ENCODE measurements around the gene GMPPA.

GMPPA gene

DNA sequence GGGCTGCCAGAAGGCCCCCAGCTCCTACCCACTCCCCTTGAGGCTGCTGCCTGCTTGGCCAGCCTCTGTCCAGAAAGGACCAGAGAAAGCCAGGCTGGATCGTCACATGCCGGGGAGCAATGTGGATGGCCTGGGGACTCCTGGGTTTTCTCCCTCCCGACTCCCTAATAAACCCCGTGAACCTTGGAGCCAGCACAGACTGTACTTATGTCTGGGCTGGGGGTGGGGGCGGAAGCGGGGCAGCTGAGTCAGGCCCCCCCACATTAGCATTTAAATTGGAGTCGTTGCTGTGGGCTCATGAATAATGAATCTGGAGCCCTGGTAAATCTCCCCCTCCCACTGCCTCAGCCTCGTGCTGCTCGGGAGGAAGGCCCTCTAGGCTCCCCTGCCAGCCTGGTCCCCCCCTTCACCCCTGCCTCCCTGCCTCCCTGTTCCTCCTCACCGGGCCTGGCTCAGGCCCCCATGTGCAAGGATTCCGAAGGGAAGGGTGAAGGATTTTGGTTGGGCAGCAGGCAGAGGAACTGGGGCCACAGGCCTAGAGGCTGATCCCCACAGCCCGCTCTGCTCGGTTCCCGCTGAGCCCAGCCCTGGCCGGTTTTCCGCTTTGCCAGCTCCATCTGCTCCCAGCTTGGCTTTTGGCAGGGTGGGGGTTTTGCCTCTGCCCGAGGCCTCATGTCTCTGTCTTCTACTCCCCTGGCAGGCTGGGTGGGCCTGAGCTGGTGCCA, 8.3 kb downstream of the GMPPA start:
- DNase-seq, result no peak

DNA sequence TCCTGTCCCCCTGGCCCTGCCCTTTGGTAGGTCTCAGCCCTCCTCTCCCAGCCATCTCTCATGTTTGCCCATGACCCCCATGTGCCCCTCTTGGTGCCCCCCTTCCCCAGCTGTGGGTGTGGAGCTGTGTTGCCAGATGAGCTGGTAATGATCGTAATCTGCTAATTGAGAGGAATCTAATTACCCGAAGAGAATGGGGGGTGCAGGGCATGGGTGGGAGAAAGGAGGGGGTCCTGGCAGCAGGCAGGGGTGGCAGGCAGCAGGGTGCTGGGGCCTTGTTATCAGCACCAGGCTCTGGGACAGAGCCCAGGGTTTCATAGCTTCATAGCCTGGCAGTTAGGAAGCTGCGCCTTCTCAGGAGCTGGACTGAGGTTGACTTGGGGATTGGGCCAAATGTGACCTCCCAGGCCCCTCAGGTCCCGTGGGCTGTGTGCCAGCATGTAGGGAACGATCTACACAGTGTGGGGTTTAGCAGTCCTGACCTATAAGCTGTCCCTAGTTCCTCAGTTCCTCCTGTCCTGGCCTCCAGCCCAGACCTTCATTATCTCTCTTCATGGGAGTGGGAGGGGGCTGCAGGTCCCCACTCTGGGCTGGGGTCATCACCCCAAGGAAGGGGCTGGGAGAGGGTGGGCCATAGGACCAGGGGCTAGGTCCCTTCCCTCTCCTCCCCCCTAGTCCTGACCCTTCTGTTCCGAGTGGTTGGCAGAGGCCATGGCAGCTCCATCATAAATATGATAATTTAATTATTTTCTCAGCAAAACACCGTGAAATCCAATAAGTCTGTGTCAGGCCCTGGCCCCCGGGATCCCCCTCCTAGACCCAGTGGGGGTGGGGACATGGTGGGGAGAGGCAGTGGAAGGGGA, 9.1 kb downstream of the GMPPA start:
- DNase-seq, result no peak

DNA sequence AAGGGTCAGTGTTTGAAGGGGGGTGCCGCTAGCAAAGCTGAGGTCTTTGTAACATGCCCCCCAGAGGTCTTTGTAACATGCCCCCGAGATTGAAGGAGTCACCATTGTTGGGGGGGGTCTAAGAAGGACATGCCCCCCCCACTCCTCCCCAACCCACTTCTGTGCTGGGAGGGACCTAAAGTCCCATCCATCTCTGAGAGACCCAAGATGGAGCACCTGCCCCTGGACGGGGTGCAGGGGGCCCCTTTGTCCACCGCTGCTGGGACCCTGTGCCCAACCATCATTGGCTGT, 9.7 kb downstream of the GMPPA start:
- no peak for DNase-seq

DNA sequence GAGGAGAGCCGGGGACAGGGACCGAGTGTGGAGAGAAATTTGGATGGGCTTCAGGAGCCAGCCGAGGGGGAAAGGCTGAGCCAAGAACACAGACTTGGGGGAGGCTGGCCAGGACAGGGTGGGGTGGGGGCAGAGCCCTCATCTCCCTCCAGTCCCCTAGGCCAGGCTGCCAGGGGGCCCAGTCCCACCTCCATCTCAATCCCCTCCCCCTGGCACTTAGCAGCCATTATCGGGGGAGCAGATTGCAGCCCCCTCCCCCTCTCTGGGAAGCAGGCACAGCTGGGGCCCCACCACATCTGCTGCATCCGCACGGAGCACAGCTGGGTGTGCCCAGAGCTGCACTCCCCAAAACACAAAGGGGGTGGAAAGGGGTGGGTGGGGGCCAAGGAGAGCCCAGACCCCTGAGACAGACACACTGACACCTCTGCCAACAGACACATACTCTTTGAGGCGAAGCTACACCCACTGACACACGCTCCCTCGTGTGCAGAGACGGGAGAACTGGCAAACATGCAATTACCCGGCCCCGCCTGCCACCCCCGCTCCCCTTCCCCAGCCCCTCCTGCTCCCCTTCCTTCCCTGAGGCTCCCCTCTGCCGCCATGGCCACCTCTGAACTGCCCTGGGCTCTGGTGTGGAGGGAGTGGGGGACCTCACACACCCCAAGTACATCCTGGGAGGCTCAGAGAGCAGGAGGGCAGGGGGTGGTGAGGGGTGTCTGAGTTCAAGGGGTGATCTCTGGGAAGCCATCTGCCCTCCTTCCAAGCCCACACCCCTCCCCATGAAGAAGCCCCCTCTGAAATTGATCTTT, 10.5 kb downstream of the GMPPA start:
- DNase-seq, result no peak

DNA sequence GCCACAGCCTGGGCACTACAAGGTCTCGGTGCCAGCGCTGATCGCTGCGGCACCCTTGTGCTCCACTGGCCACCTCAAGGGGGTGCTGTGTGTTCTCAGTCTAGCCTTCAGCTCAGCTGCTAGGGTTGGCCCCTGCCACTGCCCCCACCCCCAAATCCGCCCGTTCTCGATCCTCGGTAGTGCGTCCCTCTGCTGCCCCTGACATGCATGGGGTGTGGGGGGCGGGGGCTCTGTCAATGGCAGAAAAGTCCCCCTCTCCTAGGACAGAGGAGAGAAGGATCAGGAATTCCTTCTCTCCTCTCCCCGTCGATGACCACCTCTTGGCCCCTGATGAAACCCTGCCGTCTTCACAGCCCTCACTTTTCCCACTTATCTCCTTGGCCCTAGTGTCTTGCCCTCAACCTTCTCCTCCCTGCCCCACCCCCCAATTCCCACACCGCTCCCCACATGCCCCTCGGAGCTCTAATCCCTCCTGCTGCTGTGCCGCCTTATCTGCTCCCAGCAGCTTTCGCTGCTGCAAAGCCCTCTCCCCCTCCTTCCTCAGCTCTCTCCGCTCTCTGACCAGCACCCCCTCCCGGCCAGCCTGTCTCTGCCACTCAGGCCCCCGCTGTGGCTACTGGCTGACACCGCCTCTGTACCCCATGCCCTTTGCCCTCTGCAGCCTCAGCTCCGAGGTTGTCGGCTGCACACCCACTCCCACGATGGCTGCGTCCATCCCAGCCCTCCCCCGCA, 11.3 kb downstream of the GMPPA start:
- DNase-seq, result peak; percentile 84

DNA sequence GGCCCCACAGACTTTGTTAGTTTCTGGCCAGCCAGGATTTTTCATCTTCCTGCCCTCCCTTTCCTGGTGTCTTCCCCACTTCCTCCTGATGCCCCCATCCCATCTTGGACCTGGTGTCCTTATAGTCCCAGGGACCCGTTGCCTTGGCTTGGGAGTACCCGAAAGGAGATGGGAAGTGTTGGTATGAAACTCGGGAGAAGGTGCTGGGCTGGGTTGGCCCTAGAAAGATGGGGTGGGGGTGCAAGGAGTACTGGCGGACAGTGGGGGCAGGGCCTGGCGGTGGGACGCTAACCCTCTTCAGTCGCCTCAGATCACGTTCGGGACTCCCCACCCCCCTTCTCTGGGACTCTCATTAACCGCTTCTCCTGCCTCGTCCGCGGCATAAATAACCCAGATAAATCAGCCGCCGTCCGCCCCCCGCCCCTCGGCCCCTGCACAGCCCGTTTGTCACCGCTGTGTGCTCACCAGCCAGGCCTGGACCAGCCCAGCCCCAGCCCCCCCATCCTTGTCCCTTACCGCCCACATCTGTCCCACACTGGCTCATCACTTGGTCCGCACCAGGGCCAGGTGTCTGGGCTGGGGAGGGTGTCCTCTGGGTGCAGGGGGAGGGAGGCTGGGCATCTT, 11.9 kb downstream of the GMPPA start:
- DNase-seq, result no peak

DNA sequence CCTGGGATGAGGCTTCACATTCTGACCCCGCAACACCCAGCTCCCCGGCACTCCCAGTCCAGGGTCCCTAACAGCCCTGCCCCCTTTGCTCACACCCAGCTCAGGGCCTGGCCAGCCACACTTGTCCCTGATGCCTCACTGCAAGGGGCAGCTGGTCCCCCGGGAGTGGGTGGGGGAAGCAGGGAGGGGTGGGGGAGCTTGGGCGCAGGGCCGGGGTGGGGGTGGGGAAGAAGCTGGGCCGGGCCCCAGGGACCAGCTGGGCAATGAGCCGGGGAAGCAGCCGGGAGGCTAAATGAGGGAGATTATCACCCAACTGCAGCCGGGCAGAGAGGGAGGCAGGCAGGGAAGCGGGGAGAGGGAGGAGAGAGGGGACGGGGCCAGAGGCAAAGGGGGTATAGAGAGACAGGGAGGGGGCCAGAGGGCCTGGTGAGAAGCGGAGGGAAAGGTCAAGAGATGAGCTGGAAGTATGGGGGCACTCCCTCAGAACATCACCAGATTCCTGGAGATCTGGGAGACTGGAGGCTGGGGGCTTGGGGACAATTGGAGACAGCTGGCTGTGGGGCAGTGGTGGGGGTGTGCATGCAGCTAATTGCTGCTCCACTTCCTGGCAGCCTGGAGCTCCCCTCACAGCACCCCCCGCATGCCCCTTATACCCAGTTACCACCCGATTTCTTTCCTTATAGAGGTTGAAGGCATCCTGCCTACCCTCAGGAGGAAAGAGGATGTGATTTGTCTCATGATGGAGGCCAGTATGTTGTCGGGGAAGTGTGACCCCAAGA, 13.0 kb downstream of the GMPPA start:
- DNase-seq, result no peak

DNA sequence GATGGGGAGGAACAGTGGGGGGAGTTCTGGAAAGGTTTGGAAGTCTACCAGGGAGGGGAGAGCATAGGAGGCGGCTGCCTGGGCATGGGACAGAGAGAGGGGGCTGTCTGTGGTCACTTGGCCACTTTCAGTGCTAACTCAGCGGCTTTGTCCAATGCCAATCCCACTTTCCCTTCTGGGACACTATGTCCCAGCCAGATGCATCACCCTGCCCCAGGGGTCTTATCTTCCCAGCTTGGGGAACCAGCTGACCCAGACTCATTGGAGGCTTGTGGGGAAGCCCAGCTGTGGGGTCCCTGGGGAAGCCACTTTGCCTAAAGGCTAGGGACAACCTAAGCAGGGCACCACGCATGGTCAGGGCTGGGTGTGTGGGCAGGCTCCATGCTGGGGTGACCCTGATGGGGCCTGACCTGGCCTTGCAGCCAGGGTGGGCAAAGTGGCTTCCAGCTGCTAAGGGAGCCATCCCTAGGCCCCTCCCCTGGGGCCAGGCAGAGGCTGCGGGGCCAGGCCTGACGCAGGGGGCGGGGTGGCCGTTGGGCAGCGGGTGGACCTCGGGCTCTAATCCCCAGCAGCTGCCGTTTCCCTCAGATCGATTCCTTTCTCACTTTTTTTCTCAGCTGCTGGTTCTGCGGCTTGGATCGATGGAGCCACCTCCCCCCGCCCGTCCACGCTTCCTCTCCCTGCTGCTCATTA, 14.0 kb downstream of the GMPPA start:
- DNase-seq, result no peak

DNA sequence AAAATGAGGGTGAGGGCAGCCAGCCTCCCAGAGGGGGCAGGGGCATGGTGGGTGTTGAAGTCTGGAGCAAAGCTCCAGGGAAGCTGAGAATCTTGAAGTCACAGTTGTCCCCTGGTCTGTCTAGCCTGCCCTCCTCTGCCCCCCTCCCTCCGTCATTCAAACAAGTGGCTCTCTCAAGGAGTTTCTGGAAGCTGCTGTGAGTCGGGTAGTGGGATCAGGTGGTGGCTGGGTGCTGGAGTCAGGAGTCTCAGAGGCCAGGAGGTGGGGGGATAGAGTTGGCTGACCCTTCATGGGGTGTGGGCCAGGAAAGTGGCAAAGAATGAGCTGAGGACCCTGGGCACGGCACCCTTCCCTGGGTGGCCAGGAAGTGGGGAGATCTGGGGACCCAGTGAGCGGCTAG, 15.1 kb downstream of the GMPPA start:
- no peak for DNase-seq

DNA sequence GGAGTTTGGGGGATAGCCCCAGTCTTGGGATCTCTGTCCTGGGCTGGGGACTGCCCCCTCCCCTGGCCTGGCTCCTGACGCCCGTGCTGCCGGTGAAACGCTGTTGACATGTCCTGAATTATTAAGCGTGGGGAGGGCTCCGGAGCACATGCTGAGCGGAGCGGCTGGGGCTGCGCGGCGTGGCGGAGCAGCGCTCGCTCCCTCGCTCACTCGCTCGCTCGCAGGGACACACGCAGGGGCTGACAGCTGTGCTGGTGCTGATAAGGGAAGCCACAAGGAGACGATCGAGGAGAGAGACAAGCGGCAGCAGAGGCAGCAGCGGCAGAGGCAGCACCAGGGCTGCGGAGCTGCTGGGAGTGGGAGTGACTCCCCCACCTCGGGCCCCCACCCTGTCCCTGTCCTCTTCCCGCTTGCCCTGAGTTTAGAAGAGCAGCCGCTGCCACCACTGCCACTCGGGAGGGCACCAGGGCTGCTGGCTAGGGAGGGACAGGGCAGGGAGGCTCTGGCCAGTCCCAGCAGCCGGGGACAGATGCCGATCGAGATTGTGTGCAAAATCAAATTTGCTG, 15.6 kb downstream of the GMPPA start, which contains the start of gene ASIC4:
Gene ASIC4 (plus strand): TSS at position 287 of the 566 bp plus-strand sequence. CDS start 243 bp downstream, at position 530.
- DNase-seq, result no peak

DNA sequence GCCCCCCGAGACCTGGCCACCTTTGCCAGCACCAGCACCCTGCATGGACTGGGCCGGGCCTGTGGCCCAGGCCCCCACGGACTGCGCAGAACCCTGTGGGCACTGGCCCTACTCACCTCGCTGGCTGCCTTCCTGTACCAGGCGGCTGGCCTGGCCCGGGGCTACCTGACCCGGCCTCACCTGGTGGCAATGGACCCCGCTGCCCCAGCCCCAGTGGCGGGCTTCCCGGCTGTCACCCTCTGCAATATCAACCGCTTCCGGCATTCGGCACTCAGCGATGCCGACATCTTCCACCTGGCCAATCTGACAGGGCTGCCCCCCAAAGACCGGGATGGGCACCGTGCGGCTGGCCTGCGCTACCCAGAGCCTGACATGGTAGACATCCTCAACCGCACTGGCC, 16.1 kb downstream of the GMPPA start:
- DNase-seq, result no peak

DNA sequence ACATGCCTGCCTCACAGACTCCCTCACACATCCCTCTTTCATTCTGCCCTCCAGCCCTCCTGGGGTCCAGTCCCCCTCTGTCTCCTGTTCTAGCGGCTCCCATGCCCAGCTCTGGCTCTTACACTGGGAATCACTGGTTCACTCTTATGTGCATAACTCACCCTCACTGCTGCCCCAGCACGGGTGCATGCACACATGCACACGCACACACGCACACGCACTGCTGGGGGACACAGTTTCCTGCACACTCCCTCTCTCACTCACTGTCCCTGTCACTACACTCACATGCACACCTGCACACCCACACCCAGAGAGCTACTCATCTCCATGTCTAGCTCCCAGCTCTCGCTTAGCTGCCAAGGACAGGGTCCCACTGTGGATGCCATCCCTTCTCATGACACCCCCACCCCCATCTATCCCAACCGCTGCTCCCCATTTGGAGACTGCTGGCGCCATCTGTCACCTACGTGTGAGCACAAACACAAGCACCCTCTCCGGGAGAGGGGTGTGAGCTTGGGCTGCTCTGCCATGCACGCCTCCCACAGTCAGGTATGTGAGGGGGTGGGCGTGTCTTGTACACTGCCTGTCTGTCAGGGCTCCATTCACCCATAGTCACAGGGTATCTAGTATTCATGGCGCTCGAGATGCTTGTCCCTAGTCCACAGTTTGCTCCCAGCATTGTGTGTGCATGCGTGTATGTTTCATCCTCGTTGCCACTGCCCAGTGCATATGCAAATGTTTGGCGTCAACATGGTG, 17.4 kb downstream of the GMPPA start:
- DNase-seq, result no peak

DNA sequence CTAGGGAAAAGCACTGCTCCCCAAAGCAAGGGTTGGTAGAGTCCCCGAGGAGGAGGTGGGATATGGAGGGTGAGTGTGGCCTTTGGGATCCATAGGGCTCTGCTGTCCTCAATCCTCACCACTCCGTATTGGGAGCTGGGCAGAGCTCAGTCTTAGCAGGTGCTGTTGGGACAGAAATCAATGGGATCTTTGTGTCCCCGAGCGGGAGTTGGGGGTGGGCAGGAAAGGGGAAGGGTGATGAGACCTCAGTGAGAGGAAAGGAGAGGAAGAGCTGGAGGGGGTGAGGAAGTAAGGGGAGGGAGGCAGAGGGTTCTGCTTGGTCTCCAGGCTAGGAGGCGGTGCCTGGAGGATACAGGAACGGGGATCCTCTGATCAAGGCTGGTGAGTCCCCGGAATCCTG, 18.2 kb downstream of the GMPPA start:
- no peak for DNase-seq

DNA sequence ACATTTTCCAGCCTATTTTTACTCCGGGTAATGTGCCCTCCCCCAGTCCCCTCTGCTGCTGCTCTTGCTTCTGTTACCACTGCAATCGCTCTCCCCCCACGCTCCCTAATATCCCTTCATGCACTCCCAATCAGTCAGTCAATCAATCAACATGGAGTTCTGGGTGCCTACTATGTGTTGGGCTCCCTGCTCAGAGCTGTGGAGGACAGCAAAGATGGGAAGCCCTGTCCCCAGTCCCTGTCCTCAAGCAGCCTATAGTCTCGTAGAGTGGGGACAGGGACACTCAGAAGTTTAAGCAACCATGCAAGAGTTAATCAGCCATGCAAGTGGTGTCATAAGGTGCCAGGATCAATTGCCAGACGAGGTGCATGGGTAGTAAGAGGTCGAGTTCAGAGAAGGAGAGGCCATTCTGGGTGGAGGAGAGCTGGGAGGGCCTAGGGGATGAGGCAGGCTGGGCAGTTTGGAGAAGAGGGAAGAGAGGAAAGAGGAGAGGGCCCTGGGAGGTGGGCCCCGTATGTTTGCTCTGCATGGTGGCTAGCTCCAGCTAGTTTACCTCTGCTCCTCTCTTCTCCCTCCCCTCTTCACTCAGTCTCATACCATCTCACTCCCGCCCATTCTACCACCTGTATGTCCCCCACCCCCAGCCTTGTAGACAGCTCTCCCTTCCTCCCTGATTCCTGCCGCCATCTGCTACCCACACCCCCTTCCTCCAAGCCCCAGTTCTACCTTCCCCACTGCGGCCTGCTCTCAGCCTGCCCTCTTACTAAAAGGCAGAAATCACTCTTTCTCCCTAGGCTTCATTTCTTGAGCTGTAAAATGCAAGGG, 19.5 kb downstream of the GMPPA start:
- DNase-seq, result no peak

DNA sequence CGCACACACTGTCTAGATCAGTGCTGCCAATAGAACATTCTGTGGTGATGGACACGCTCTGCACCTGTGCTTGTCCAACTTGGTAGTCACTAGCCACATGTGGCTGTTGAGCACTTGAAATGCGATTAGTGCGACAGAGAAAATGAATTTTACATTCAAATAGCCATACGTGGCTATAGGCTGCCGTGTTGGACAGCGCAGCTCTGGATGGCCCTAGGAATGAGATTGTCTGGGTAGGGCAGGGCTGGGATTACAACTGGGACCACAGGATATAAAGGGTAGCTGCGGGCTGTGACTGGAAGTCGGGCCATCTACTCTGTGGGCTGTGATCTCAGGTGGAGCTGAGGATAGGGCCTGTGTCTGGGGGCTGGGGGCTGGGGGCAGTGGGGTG, 20.8 kb downstream of the GMPPA start:
- no peak for DNase-seq

DNA sequence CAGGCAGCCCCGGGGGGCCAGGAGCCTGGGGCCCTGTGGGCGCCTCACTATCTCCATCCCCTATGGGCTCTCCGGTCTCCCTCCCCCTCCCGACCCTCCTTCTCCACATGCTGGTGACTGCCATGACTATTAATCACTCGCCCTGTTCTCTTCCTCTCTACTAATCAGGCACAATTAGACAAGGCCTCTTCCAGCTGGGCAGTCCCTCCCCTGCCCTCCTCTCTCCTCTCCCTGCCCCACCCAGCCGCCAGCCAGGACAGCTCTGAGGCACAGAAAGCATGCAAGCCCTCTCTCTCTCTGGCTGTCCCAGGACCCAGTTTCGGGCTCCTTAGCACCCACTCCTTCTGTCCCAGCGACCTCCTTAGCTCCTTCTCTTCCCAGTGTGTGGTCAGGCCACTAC, 21.4 kb downstream of the GMPPA start:
- no peak for DNase-seq

DNA sequence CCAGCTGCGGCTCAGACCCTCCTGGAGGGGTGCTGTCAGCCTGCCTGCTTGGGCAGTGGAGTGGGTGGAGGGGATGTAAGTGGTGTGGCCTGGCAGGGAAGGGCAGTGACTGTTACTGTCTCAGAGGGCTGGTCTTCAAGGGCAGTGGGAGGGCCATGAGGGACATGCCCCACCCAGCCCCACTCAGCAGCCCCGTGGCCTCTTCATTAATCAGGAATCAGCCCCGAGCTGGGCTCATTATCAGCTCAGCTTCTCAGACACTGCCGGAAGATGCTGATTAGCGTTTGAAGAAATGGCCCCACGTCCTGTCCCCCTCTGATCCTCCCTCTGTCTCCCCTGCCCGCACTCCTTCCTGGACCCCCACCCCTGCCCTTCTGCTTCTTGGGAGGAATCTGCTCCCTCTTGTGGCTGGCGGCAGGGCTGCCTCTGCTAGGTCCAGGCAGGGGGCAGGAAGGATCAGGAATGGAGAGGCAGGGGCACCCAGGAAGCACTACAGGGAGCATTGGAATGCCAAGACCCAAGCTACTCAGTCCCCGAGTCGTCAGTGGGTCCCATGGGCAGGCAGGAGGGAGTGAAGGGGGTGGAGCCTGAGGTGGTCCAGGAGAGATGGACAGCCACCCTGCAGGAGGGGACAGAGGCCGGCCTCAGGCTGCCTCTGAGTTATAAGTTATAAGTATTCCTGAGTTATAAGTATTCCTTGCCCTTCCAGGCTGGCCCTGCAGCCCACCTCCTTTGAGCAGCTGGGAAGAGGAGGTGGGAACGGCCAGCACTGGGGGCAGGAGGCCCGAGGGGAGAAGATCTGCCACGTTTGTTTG, 22.6 kb downstream of the GMPPA start:
- peak; percentile 94 for DNase-seq
